H54 (cell line): ENCODE data around the gene ZNF232.
A peak's percentile ranks its signal among the peaks of the same experiment; 100 is the strongest.
"Not testable (repeated sequence)": the region's sequence is repeated elsewhere in the genome, so short reads cannot be mapped to it uniquely, and the experiment has no call there.

Source experiments
- DNase-seq: peaks from one replicate; pipeline ENCODE4 v3.0.0; 2011; ENCODE audit warnings: low spot score, mixed read lengths; ENCODE audit not compliant: insufficient read length
- FAIRE-seq: peaks from 3 replicates; lab custom pipeline; 2011; peaks lifted over from hg19 to GRCh38; lab: Jason Lieb, UNC
- POLR2A ChIP-seq: IDR thresholded peaks from 2 replicates; pipeline ENCODE4 v1.6.1; 2011; ENCODE audit warnings: low read depth, mild to moderate bottlenecking, low read length

The ZNF232 gene

GRCh38 chr17:5096731-5097100 lies 15.0 kb downstream of the ZNF232 start:
- DNase-seq (no peak), FAIRE-seq (no peak)
- TF ChIP-seq POLR2A: no peak

- FAIRE-seq (no peak), DNase-seq (no peak)
- no peak for TF ChIP-seq POLR2A
Measured at GRCh38 chr17:5092218-5093010, 19.3 kb downstream of the ZNF232 start.

- DNase-seq (no peak), FAIRE-seq (no peak)
- no peak for TF ChIP-seq POLR2A
Measured at GRCh38 chr17:5080591-5080990, 31.1 kb downstream of the ZNF232 start.

- DNase-seq: no peak
- FAIRE-seq: no peak
- peak; percentile 59 for TF ChIP-seq POLR2A
Measured at GRCh38 chr17:5078106-5079028, 33.3 kb downstream of the ZNF232 start, which contains the start of gene ZFP3. TSS of gene ZFP3 (plus strand) at chr17:5078467. CDS start at chr17:5091505, 13,038 bp downstream.

- no peak for TF ChIP-seq POLR2A
- FAIRE-seq (no peak), DNase-seq (no peak)
Measured at GRCh38 chr17:5077781-5078105, 33.9 kb downstream of the ZNF232 start.

- FAIRE-seq, DNase-seq: not testable (repeated sequence)
Measured at GRCh38 chr17:5077275-5077674, 34.4 kb downstream of the ZNF232 start.

- not testable (repeated sequence) for FAIRE-seq, DNase-seq
Measured at GRCh38 chr17:5075472-5075871, 36.2 kb downstream of the ZNF232 start.

GRCh38 chr17:5069724-5070123 lies 42.0 kb downstream of the ZNF232 start:
- FAIRE-seq: no peak
- TF ChIP-seq POLR2A: no peak
- DNase-seq: peak; percentile 30

- no peak for DNase-seq
- FAIRE-seq: no peak
Measured at GRCh38 chr17:5068236-5068635, 43.4 kb downstream of the ZNF232 start.

GRCh38 chr17:5065227-5065744 lies 46.4 kb downstream of the ZNF232 start:
- DNase-seq (no peak), FAIRE-seq (no peak)
- TF ChIP-seq POLR2A: no peak

More at GRCh38 chr17:5068236-5068635, 43.4 kb downstream of the ZNF232 start:
- no peak for TF ChIP-seq POLR2A
